Endothelial cell of umbilical vein (primary cell): ENCODE results near the gene TMEM176A. TPM values are rescaled to one million over a fixed set of nuclear protein-coding genes. Genes with fewer than 3 reads are reported as not detected.
A peak's percentile ranks its signal among the peaks of the same experiment; 100 is the strongest.

Source experiments
- BruUV-seq: library from RNA; stranded (reverse); fragments of 400-500 nt; replicated peaks from 2 replicates; lab custom pipeline; 2021; lab: Mats Ljungman, UMichigan
- CTCF ChIA-PET: fragments of 300-600, 350-600 bp; sonication (Branson Sonifier 250); formaldehyde crosslinking; loops from one replicate; lab custom pipeline; 2021; ENCODE audit warnings: antibody characterized with exemption, inconsistent platforms; lab: Charles Lee
- POLR2A ChIA-PET: fragments of 300-600, 350-600 bp; sonication (Branson Sonifier 250); formaldehyde crosslinking; loops from one replicate; lab custom pipeline; 2021; ENCODE audit warnings: antibody characterized with exemption, inconsistent platforms; lab: Charles Lee
- DNase-seq: peaks from one replicate; pipeline ENCODE4 v3.0.0-alpha.2; 2011; ENCODE audit warnings: low read depth, low spot score
- FAIRE-seq: peaks from 2 replicates; lab custom pipeline; 2011; peaks lifted over from hg19 to GRCh38; lab: Jason Lieb, UNC
- H2AFZ ChIP-seq: 2 replicates; pipeline ENCODE4 v1.6.0; 2012; ENCODE audit warnings: low read depth, low read length, control low read depth, inconsistent platforms
- H3K27ac ChIP-seq: 2 replicates; pipeline ENCODE4 v1.5.1; 2011; ENCODE audit warnings: low read depth, mild to moderate bottlenecking, control low read depth, low read length, moderate library complexity; ENCODE audit not compliant: insufficient read depth
- H3K27me3 ChIP-seq, 2 experiments: 2 replicates each; pipeline versions ENCODE4 v1.6.0 to v1.6.1; 2011; ENCODE audit warnings: low read length in 2 of 2, mixed read lengths in 1 of 2; ENCODE audit not compliant: control insufficient read depth in 2 of 2, insufficient read depth in 2 of 2
- H3K36me3 ChIP-seq, 2 experiments: 2 replicates in 1 of 2; 3 replicates in 1 of 2; pipeline ENCODE4 v1.5.1; 2011; ENCODE audit warnings: low read length in 2 of 2, mild to moderate bottlenecking in 1 of 2, moderate library complexity in 1 of 2; ENCODE audit not compliant: control insufficient read depth in 2 of 2, insufficient read depth in 2 of 2; ENCODE audit errors: extremely low read depth in 1 of 2
- H3K4me1 ChIP-seq: 3 replicates; pipeline ENCODE4 v1.5.1; 2011; ENCODE audit warnings: mild to moderate bottlenecking, low read length; ENCODE audit not compliant: control insufficient read depth, insufficient read depth; ENCODE audit errors: extremely low read depth
- H3K4me2 ChIP-seq: 2 replicates; pipeline ENCODE4 v1.6.1; 2011; ENCODE audit warnings: low read length, control low read depth, mixed read lengths; ENCODE audit not compliant: insufficient read depth
- H3K4me3 ChIP-seq, 3 experiments: fragments of 200-600 bp in 1 of 3; sonication (generic), shearing (Covaris generic) in 1 of 3; replicated peaks in 1 of 3; 2 replicates each; pipeline ENCODE4 v1.5.1; 2011 to 2016; ENCODE audit warnings: control low read depth in 3 of 3, low read length in 3 of 3, mild to moderate bottlenecking in 2 of 3, inconsistent platforms in 1 of 3, low read depth in 1 of 3, moderate library complexity in 1 of 3; ENCODE audit not compliant: insufficient read depth in 1 of 3
- H3K79me2 ChIP-seq: 2 replicates; pipeline ENCODE4 v1.6.0; 2012; ENCODE audit warnings: low read length, inconsistent platforms; ENCODE audit not compliant: control insufficient read depth, insufficient read depth
- H3K9ac ChIP-seq: replicated peaks from 2 replicates; pipeline ENCODE3; 2011; ENCODE audit warnings: low read length, control low read depth; ENCODE audit not compliant: insufficient read depth; ENCODE audit errors: extremely low read depth
- H3K9me1 ChIP-seq: replicated peaks from 3 replicates; pipeline ENCODE4 v1.6.0; 2011; ENCODE audit warnings: mild to moderate bottlenecking, low read length; ENCODE audit not compliant: control insufficient read depth, insufficient read depth; ENCODE audit errors: extremely low read depth
- H3K9me3 ChIP-seq: replicated peaks from 2 replicates; pipeline ENCODE4 v1.5.1; 2012; ENCODE audit warnings: low read length, inconsistent platforms; ENCODE audit not compliant: control insufficient read depth, insufficient read depth
- H4K20me1 ChIP-seq: replicated peaks from 2 replicates; pipeline ENCODE3; 2011; ENCODE audit warnings: mild to moderate bottlenecking, low read length; ENCODE audit not compliant: control insufficient read depth, insufficient read depth; ENCODE audit errors: extremely low read depth
- CTCF ChIP-seq, 2 donors: IDR thresholded peaks; 1 replicate in 1 of 2; 2 replicates in 1 of 2; pipeline ENCODE4 v1.5.1; 2011; ENCODE audit warnings: low read length in 2 of 2, mild to moderate bottlenecking in 2 of 2, moderate library complexity in 2 of 2, control low read depth in 1 of 2, inconsistent platforms in 1 of 2, low read depth in 1 of 2; ENCODE audit not compliant: insufficient read depth in 1 of 2; ENCODE audit errors: extremely low read depth in 1 of 2
- EZH2 ChIP-seq: IDR thresholded peaks from 2 replicates; pipeline ENCODE4 v1.6.1; 2012; ENCODE audit warnings: borderline replicate concordance, low read depth, mild to moderate bottlenecking, moderate library complexity, low read length, inconsistent platforms; ENCODE audit not compliant: severe bottlenecking
- FOS ChIP-seq: IDR thresholded peaks from 2 replicates; pipeline ENCODE4 v1.6.1; 2011; ENCODE audit warnings: mild to moderate bottlenecking, low read length, moderate library complexity, borderline replicate concordance; ENCODE audit not compliant: insufficient read depth
- GATA2 ChIP-seq: IDR thresholded peaks from 2 replicates; pipeline ENCODE4 v1.7.0; 2011; ENCODE audit warnings: low read depth, mild to moderate bottlenecking, moderate library complexity, mixed read lengths, low read length; ENCODE audit not compliant: insufficient read length, insufficient read depth
- JUN ChIP-seq: IDR thresholded peaks from 2 replicates; pipeline ENCODE4 v1.6.1; 2011; ENCODE audit warnings: borderline replicate concordance, low read depth; ENCODE audit not compliant: insufficient read length, insufficient read depth
- MAX ChIP-seq: IDR thresholded peaks from 2 replicates; pipeline ENCODE4 v1.6.1; 2011; ENCODE audit not compliant: insufficient read depth, insufficient read length
- MYC ChIP-seq: IDR thresholded peaks from one replicate; pipeline ENCODE4 v1.6.1; 2011; ENCODE audit warnings: mild to moderate bottlenecking, low read depth, low read length
- POLR2A ChIP-seq: IDR thresholded peaks from 2 replicates; pipeline ENCODE4 v1.6.1; 2012; ENCODE audit warnings: low read depth, mild to moderate bottlenecking, control low read depth, low read length
- POLR2AphosphoS5 ChIP-seq: IDR thresholded peaks from 2 replicates; pipeline ENCODE4 v1.6.1; 2012; ENCODE audit warnings: low read depth, mild to moderate bottlenecking, control low read depth, low read length, moderate library complexity; ENCODE audit not compliant: insufficient read depth
- dilution Hi-C: fragments of 300-500 bp; cut with MboI; formaldehyde crosslinking; loops from one replicate; pipeline ENCODE4 v1.15.0; 2019; ENCODE audit warnings: low sequenced_read_pairs; ENCODE audit not compliant: extremely low pct_ligation_motif_present
- intact Hi-C: fragments of 100-400 bp; cut with micrococcal nuclease; formaldehyde crosslinking; loops from one replicate; pipeline ENCODE4 v1.10.0; 2022
- polyA plus RNA-seq, 4 experiments: library from polyadenylated mRNA; depleted of rRNA in 3 of 4; stranded (reverse) in 3 of 4; unstranded in 1 of 4; fragments of >200 nt; gene quantifications; 2 replicates each; pipeline versions ENCODE4 v1.2.1 to v1.2.3, GENCODE V29; 2011 to 2012; ENCODE audit warnings: missing spikeins in 1 of 4
- total RNA-seq: library from RNA; stranded (reverse); gene quantifications from 2 replicates; pipeline ENCODE4 v1.2.3, GENCODE V29; 2021

Gene TMEM176A
- total and polyA plus RNA-seq, 2 donors (not counting 3 experiments of a cell fraction or from before 2014, with no cell fraction given), result not detected

GRCh38 chr7:150754951-150755350 is 45.6 kb upstream of the TMEM176A start:
- TSS peak; percentile 89 for BruUV-seq
- H3K4me2 ChIP-seq, result peak overlapping the region; percentile 55
- no peak overlapping the region for H2AFZ ChIP-seq
- no peaks in the 10 kb centered on the region for H3K36me3 ChIP-seq
- POLR2A ChIA-PET, result interaction anchor here (0.8 to 1.0 kb wide), 3 partner anchors 39 to 188 kb away, joined by 3 read pairs; partner anchors contain the start of gene GIMAP4
- no peaks in the 10 kb centered on the region for H3K9me3 ChIP-seq
- no peak for DNase-seq
- TF ChIP-seq FOS (no peak), POLR2AphosphoS5 (no peak)
- H3K27ac ChIP-seq, result peak overlapping the region; percentile 77
- no peaks in the 10 kb centered on the region for H4K20me1 ChIP-seq
- H3K4me3 ChIP-seq, result no peak overlapping the region
- intact Hi-C loops (loop anchor here (1.0 to 10.0 kb wide), 11 partner anchors 16 to 470 kb away; partner anchors contain the start of gene GIMAP6), dilution Hi-C loops (no loop called here)
- peak overlapping the region; percentile 39 for H3K9ac ChIP-seq
- H3K27me3 ChIP-seq, result no peaks in the 10 kb centered on the region
- H3K9me1 ChIP-seq, result no peaks in the 10 kb centered on the region
- H3K4me1 ChIP-seq, result peaks cover 22% of the 10 kb centered on the region
- CTCF ChIA-PET, result interaction anchor here (0.7 to 5.1 kb wide), 15 partner anchors 9 to 417 kb away, joined by 3 to 120 read pairs (median 4); partner anchors contain the start of genes GIMAP1, GIMAP2 and GIMAP8
- no peaks in the 10 kb centered on the region for H3K79me2 ChIP-seq
- FAIRE-seq, result no peak

- Histone ChIP-seq H3K27me3 (no peaks in the 10 kb centered on the region), H3K4me3 (no peak overlapping the region), H3K9me3 (no peaks in the 10 kb centered on the region), H3K4me2 (peak overlapping the region; percentile 55), H3K36me3 (no peaks in the 10 kb centered on the region), H3K9me1 (no peaks in the 10 kb centered on the region), H3K9ac (peak overlapping the region; percentile 39), H4K20me1 (no peaks in the 10 kb centered on the region), H3K27ac (peak overlapping the region; percentile 77), H3K4me1 (peaks cover 22% of the 10 kb centered on the region), H3K79me2 (no peaks in the 10 kb centered on the region), H2AFZ (no peak overlapping the region)
- FAIRE-seq (peak; percentile 100), DNase-seq (peak; percentile 94)
- ChIA-PET CTCF (interaction anchor here (0.7 to 5.1 kb wide), 18 partner anchors 10 to 417 kb away, joined by 3 to 120 read pairs (median 4); partner anchors contain the start of genes GIMAP1, GIMAP2 and GIMAP8), POLR2A (interaction anchor here (0.7 to 1.0 kb wide), 4 partner anchors 39 to 304 kb away, joined by 3 read pairs; partner anchors contain the start of gene GIMAP4)
- BruUV-seq, result no TSS peak
- intact Hi-C loops, result loop anchor here (1.0 to 10.0 kb wide), 10 partner anchors 16 to 471 kb away; partner anchors contain the start of gene GIMAP6
- TF ChIP-seq FOS (peak; percentile 91), POLR2AphosphoS5 (peak; percentile 67), JUN (peak; percentile 74), POLR2A (no peak), EZH2 (no peak), CTCF (IDR thresholded peaks at IDR 0.05; ENCODE audit: extremely low read depth in 1 of 2, insufficient read depth in 1 of 2, low read depth in 1 of 2, low read length in 2 of 2) (no peak), GATA2 (peak; percentile 54), MAX (no peak), MYC (no peak)
- dilution Hi-C loops, result no loop called here
Observed at GRCh38 chr7:150755473-150756099, 45.0 kb upstream of the TMEM176A start.
